Measurements from ENCODE around the gene PRKAR1B.
A peak's percentile ranks its signal among the peaks of the same experiment; 100 is the strongest.
"Not testable (repeated sequence)": the region's sequence is repeated elsewhere in the genome, so short reads cannot be mapped to it uniquely, and the experiment has no call there.

PRKAR1B gene

DNA sequence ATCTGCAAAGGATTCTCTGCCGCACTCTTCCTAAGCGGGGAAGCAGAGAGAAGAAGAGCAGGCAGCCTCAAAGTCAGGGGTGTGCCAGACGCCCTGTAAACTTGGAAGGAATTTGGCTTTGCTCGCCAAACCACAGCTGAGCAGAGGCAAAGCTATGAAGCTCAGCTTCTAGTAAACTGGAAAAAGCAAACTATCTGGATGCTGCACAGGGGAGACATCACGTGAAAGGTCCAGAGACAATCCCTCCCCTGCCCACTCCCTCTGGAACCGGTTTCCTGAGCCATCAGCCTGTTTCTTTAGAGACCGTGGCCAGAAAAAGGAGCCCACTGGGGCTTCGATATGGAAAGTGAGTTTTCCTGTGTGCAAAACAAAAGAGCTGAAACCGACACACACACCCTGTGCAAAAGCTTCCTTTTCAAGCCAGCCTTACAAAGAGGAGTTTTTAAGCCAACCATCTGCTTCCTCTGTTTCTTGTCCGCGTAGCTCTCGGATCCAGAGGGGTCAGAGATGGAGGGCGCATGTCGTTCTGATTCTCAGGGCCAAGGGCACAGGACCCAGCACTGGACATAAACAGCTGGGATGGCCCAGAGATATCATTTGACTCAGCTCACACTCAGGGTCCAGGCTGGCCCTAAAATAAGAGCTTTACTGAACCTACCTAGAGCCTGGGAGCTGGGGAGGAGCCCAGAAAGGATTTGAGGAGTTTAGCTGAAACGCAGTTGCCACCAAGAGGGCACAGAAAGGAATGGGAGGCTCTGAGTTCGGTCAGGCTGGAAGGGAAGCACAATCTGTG, 58.7 kb downstream of the PRKAR1B start:
- DNase-seq (ENCODE audit: low read depth) = no peak

DNA sequence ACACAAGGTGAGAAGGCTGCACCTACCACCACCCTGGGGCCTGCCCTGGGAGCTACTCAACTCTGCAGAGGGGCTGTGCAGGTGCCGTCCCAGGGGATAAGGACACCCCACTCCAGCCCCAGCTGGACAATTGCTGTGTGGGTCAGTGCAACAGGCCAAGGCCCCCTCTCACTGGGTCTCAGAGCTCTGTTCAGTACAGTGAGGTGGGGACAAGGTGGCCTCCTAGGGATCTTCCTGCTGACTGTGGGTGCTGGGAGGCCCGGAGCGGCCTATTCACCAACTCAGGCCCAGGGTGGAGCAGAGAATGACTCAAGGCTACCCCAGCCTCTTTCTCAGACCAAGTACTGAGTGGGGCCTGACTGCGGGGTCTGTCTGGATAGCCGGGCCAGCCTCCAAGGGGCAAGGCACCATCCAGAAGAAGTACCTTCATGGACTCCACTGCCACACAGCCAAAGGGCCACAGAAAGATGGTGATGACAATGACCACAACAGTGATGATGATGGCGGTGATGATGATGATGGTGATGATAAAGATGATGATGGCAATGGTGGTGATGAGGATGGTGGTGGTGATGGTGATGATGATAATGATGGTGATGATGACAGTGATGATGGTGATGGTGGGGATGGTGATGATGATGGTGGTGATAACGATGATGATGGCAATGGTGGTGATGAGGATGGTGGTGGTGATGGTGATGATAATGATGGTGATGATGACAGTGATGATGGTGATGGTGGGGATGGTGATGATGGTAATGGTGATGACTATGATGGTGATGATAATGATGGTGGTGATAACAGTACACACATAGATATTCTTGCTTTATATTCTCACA, 60.4 kb downstream of the PRKAR1B start:
- DNase-seq (ENCODE audit: low read depth) = no peak

DNA sequence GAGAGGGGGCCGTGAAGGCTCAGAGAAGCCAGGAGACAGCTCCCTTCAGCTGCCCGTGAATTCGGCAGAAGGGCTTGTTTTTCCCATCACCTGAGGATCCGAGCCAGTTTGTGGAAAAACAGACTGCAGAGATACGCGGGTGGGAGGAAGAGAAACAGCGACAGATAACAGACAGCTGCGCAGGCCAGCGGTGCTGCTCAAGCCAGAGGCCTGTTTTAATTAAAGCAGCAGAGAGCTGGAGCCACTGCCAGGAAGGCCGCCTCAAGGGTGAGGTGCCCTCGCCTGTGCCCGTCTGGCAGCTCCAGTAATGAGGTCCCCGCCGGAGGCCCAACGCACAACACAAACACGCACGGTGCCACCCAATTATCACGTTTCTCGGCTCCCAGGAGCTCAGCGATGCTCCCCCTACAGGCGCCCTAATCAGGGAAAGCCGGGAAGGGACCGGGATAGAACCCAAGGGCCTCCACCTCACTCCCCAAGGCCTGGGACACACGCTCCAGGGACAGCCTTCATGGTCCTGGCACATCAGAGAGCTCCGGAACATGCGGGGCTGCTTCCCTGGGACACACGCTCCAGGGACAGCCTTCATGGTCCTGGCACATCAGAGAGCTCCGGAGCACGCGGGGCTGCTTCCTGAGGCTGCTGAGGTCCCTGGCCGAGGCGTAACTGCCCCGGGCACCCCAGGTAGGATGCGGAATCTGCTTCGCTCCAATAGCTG, 61.2 kb downstream of the PRKAR1B start:
- DNase-seq (ENCODE audit: low read depth) = no peak

DNA sequence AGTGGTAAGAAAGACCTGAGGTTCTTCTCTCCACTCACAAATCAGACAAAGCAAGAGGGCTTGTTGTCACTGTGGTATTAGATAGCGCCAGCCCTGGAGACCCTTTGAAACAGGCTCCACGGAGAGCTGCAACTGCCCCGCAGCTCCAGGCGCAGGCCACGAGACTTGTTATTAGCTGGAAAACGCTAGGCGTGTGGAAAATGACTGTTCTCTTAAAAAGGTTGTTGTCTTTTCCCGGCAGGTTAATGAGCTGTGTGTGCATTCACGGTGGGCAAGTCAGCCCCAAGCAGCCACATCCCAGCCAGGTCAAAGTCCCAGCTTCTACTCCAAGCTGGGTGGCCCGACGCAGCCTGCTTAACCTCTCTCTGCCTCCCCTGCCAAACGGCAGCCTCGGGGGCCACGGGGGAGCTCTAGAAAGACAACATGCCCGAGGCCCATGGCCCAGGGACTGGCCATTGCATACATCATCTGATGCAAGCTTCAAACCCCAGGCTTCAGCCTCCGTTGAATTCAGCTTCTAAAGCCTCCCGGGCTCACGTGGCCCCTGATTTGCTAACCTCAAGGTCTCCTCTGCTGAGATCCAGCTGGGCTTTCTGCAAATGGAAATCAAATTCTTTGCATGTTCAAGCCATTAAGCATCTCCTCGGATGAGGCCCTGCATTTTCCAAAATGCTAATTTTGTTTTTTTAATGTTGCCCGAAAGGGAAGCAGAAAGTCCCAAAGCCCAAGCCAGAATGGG, 61.9 kb downstream of the PRKAR1B start:
- no peak for DNase-seq (ENCODE audit: low read depth)

DNA sequence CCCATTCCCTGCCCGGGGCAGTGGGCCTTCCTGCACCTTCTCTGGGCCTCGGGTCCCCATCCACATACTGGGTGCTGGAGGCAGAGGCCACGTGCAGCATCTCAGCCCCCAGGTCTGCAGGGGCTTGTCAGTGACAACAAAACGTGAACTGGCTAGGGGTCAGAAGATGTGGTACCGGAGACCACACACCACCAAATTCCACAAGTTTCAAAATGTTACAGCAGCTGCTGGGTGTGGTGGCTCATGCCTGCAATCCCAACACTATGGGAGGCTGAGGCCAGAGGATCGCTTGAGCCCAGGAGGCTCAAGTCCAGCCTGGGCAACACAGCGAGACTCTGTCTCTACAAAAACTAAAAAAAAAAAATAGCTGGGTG, 62.7 kb downstream of the PRKAR1B start:
- DNase-seq (ENCODE audit: low read depth) = no peak

DNA sequence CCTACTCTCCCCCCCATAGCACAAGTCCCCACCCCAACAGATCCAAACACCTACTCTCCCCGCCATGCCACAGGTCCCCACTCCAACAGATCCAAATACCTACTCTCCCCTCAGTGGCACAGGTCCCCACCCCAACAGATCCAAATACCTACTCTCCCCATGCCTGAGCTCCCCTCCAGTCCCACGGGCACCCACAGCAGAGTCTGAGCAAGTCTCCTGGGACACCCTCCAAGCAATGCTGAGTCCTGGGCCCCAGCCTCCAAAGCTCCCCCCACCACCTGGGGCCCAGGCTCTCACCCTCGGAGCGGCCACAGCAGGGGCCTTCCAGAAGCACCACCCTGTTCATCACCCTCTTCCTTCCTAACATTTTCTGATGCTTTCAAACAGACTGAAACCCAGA, 64.5 kb downstream of the PRKAR1B start:
- DNase-seq (ENCODE audit: low read depth) = no peak

DNA sequence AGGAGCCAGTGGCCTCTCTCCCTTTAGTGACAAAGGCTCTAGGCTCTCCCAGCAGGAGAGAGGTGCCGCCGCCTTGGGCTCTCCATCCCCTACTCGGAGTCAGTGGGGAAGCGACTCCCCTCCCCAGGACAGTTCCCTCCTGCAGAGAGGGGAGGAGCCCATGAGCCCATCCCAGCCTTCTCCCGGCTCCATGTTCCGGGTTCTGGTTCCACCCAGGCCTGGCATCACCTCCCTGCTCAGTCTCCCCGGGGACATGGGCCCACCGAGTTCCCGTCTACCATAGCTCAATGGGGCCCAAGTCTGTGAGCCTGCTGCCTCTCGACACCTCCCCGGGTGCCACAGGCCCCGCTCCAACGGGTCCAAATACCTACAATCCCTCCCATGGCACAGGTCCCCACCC, 67.1 kb downstream of the PRKAR1B start:
- no peak for DNase-seq (ENCODE audit: low read depth)

DNA sequence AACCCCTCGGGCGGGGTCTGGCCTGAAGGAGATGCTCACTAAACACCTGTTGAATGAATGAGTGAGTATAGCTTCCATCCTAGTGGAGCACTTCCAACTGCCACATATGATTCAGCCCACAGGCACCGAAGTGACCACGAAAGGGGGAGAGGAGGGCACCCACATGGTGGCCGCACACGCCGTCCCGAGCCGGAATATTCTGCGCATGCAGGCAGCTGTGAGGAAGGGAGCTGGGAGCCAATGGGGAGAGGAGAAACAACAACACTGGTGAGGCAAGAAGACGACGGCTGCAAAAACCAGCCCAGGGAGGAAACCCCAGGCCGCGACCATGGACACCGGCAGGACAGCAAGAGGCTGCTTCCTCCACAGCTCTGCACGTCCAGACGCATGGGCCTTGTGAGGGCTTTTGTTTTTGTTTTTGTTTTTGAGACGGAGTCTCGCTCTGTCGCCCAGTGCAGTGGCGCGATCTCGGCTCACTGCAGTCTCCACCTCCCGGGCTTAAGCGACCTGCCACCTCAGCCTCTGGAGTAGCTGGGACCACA, 67.7 kb downstream of the PRKAR1B start:
- no peak for DNase-seq (ENCODE audit: low read depth)

DNA sequence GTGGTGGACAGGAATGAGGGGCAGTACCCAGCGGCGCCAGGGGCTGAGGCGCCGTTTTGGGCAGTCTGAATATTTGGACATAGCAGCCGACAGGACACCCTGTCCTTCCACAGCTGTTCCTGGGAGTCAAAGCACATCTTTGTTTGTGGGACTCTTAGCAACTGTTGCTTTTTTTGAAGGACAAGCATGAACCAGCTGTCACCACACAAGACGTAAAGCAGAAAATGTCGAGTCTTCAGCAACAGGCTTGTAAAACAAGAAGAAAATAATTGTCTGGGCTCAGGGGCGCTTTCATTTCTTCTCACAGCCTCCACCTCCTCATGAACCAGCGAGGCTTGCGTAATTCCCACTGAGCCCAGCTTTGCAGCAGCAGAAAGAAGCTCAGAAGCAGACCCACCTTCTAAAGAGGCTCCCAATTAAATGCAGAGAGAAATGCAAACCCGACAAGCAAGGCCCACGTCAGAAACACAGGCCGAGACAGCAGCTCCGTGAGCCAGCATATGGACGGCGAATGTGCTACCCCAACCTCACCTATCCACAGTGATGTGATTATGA, 69.4 kb downstream of the PRKAR1B start:
- no peak for DNase-seq (ENCODE audit: low read depth)

DNA sequence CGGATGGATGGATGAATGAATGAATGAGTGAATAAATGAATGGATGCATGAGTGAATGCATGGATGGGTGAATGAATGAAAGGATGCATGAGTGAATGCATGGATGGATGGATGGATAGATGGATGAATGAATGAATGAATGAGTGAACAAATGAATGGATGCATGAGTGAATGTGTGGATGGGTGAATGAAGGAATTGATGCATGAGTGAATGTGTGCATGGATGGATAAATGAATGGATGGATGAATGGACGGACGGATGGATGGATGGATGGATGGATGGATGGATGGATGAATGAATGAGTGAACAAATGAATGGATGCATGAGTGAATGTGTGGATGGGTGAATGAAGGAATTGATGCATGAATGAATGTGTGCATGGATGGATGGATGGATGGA, 70.1 kb downstream of the PRKAR1B start:
- not testable (repeated sequence) for DNase-seq (ENCODE audit: low read depth)

DNA sequence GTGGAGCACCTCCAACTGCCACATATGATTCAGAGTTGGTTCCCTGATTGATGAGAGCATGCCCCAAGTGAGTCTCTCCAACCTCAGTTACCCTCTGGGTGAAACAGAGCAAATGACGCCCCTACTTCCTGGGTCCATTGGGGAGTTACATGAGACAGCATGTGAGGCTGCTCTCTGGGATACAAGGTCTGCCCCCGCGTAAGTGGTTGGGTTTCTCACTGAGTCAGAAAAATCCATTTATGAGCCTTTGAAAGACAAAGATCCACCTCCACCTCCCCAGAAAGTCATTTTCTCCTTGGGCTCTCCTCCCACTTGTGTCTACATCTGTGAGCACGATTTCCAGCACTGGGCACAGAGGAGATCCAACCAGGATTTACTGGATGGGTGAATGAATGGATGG, 71.3 kb downstream of the PRKAR1B start:
- no peak for DNase-seq (ENCODE audit: low read depth)

DNA sequence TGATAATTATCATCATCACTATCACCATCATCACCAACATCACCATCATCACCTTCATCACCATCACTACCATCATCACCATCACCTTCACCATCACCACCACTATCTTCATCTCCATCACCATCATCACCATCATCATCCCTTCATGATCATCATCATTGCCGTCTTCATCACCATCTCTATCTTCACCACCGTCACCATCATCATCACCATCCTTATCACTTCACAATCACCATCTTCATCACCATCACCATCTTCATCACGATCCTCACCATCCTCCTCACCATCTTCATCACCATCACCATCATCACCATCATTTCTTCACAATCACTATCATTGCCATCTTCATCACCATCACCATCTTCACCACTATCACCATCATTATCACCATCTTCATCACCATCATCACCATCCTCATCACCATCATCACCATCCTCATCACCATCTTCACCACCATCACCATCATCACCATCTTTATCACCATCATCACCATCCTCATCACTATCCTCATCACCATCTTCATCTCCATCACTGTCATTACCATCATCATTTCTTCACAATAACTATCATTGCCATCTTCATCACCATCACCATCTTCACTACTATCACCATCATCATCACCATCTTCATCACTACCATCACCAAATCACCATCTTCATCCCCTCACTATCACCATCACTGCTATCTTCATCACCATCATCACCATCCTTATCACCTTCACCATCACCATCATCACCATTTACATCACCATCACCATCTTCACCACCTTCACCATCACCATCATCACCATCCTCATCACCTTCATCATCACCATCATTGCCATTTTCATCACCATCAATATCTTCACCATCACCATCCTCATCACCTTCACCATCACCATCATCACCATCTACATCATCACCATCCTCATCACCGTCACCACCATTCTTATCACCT, 73.0 kb downstream of the PRKAR1B start:
- DNase-seq (ENCODE audit: low read depth) = no peak

DNA sequence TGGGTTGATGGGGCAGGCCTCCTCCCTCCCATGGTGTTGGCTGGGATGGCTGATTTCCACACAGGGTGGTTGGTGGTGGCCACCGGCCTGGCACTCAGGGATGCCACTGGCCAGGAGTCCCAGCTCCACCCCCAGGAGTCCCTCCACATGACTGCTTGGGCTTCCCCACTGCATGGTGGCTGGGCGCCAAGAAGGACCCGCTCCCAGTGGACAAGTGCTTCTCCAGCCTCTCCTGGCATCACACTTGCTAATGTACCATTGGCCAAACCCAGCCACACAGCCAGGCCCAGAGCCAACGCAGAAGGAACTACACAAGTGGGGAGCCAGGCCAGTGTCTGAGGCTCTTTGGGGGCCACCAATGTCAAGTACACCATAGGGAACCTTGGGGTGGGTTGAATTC, 74.2 kb downstream of the PRKAR1B start:
- no peak for DNase-seq (ENCODE audit: low read depth)

DNA sequence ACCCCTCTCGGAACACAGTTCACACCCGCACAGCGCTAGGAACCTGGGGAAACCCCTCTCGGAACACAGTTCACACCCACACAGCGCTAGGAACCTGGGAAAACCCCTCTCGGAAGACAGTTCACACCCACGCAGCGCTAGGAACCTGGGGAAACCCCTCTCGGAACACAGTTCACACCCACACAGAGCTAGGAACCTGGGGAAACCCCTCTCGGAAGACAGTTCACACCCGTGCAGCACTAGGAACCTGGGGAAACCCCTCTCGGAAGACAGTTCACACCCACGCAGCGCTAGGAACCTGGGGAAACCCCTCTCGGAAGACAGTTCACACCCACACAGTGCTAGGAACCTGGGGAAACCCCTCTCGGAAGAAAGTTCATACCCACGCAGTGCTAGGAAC, 74.9 kb downstream of the PRKAR1B start:
- not testable (repeated sequence) for DNase-seq (ENCODE audit: low read depth)

DNA sequence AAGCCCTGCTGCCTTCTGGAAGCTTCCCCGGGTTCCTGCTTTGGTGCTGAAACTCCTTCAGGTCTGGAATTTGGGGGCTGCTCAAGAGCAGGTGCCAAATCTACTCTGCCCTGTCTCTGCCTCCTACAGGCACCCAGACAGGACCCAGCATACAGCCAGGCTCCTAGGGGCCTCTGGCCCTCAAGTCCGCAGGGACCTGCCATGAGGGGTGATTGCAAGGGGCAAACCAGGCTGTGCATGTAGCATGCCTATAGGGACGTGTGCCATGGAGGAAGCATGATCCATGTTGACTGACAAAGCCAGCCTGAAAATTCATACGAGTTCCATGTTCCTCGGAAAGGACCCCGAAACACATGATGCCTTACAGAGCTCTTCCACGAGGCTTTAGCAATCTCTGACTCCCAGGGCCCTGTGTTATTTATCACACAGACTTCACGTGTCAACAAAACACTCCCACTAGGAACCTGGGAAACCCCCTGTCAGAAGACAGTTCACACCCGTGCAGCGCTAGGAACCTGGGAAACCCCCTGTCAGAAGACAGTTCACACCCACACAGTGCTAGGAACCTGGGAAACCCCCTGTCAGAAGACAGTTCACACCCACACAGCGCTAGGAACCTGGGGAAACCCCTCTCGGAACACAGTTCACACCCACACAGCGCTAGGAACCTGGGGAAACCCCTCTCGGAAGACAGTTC, 75.9 kb downstream of the PRKAR1B start:
- DNase-seq (ENCODE audit: low read depth) = peak; percentile 14

DNA sequence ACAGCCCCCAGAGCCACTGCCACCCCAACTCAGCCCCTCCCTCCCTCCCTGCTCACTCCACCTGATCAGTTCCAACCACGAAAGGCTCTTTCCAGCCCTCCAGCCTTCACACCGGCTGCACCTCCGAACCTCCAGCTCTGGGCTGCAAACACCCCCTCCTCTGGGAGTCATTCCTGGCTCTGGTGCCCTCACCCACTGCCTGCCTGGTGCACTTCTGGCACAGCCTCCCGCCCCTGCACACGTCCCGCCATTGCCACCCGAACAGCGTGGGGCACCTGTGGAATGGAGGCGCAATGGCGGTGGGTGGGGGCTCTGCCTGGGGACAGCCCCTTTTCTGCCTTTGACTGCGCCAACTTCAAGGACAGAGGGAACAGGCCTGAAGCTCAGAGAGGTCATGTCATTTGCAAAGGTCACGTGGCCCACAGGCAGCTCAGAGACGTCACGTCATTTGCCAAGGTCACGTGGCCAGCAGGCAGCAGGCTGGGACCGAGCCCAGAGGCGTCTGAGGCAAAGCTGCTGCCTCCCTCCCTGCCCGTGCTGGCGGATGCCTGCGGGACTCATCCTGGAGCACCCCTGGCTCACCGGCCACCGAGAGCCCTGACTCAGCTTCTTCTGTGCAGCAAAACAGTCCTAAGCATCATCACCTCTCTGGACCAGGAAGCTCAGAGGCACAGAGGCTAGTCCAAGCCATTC, 76.6 kb downstream of the PRKAR1B start:
- no peak for DNase-seq (ENCODE audit: low read depth)

DNA sequence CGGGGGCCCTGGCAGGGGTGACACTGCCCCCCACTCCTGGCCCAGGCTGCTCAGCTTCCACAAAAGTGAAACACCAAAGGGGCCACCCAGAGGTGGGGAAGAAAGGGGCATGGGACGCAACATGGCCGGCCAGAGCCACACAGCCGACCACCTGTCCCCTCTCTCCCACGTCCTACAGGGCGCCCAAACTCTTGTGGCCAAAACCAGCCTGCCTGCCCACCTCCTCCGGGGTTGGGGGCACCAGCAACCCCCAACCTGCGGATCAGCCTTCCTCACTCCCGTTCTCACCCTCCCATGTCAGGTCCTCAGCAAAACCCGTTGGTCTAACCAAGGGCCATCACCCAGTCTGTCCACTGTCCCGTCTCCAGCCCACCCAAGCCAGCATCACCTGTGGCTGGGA, 80.1 kb downstream of the PRKAR1B start:
- DNase-seq (ENCODE audit: low read depth) = no peak

DNA sequence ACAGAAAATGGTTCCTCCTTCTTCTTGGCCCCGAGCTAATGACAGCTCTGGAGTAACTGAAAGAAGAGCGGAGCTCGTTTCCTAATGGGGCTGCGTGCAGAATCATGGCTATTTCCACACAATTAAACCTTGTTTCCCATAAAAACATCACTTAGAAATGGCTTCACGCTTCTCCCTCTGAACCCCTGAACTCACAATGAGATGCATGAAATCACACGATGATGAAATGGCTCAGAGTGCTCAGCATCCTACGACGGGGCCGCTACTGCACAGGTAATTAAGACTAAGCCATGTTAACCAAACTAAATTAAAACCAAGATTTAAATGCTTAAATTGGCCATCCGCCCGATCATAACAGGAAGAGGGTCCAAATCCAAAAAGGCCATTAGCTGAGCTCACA, 80.6 kb downstream of the PRKAR1B start:
- DNase-seq (ENCODE audit: low read depth) = no peak

DNA sequence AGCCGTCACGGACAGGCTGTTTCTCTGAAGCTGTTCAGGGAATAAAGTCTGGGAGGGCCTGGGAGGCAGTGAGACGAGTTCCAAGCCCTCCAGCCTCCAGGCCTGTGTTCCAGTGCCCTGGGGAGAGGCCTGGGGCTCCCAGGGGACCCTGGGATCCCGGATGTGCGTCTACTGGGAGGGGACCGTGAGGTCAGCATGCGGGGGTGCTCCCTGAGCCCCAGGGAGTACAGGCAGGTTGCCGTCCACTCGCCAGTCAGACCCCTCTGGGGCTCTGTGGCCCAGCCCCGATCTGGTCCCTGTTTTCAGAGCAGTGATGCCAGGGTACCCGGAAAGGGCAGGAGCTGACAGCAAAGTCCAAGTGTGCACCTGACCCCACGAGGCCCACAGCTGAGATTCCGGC, 81.5 kb downstream of the PRKAR1B start:
- no peak for DNase-seq (ENCODE audit: low read depth)

Measured in T-helper 22 cell (primary cell).